Thyroid gland (tissue), 4 donors: Measurements from ENCODE around the gene OR2C1. TPM values are rescaled to one million over a fixed set of nuclear protein-coding genes. Genes with fewer than 3 reads are reported as not detected.

Source experiments
- DNase-seq, 2 donors: peaks; one replicate each; pipeline ENCODE4 v3.0.0-alpha.2; 2019
- H3K27ac ChIP-seq, 3 donors: fragments of 200-600 bp; sonication (generic); 1 replicate in 2 of 3; 2 replicates in 1 of 3; pipeline ENCODE4 v1.5.1; 2016 to 2019; ENCODE audit warnings: mild to moderate bottlenecking in 1 of 3, moderate library complexity in 1 of 3
- H3K27me3 ChIP-seq: fragments of 200-600 bp; sonication (generic); one replicate; pipeline ENCODE4 v1.5.1; 2019
- H3K36me3 ChIP-seq, 2 donors: fragments of 200-600 bp; sonication (generic); one replicate each; pipeline ENCODE4 v1.5.1; 2016 to 2019
- H3K4me1 ChIP-seq, 2 donors: fragments of 200-600 bp; sonication (generic); one replicate each; pipeline ENCODE4 v1.5.1; 2017 to 2019
- H3K4me3 ChIP-seq, 3 donors: fragments of 200-600 bp; sonication (generic); replicated peaks in 1 of 3; 1 replicate in 2 of 3; 2 replicates in 1 of 3; pipeline ENCODE4 v1.5.1; 2016; ENCODE audit warnings: mild to moderate bottlenecking in 1 of 3
- H3K9me3 ChIP-seq: fragments of 200-600 bp; sonication (generic); one replicate; pipeline ENCODE4 v1.5.1; 2017
- POLR2A ChIP-seq, 2 donors: fragments of 450-650 bp; IDR thresholded peaks; one replicate each; pipeline ENCODE4 v1.6.1; 2017; ENCODE audit warnings: antibody characterized with exemption in 2 of 2, mild to moderate bottlenecking in 2 of 2, moderate library complexity in 1 of 2
- WGBS, 2 donors: methylation state at CpG; one replicate each; pipeline ENCODE4 v1.1.5; 2017; 5-methylcytosine and 5-hydroxymethylcytosine counted together
- intact Hi-C: fragments of 100-400 bp; cut with DNase I; formaldehyde crosslinking; loops from one replicate; pipeline ENCODE4 v1.15.1; 2023
- total RNA-seq, 4 donors: library from RNA; depleted of rRNA; stranded (reverse); fragments of >200 nt; gene quantifications; one replicate each; pipeline ENCODE4 v1.2.3, GENCODE V29; 2016
- TF ChIP-seq, protein P1 (sequence below), 6 experiments: fragments of 200-600 bp in 3 of 6; fragments of 450-650 bp in 3 of 6; sonication (generic) in 3 of 6; IDR thresholded peaks; one replicate each; pipeline ENCODE4 v1.5.1; 2016 to 2019; ENCODE audit warnings: antibody characterized with exemption in 6 of 6, mild to moderate bottlenecking in 2 of 6, inconsistent platforms in 1 of 6, moderate library complexity in 1 of 6

OR2C1 gene
- total RNA-seq, 4 donors from 2014 or later: 0.68 to 2.0 (median 1.1) TPM; not detected in 1

DNA sequence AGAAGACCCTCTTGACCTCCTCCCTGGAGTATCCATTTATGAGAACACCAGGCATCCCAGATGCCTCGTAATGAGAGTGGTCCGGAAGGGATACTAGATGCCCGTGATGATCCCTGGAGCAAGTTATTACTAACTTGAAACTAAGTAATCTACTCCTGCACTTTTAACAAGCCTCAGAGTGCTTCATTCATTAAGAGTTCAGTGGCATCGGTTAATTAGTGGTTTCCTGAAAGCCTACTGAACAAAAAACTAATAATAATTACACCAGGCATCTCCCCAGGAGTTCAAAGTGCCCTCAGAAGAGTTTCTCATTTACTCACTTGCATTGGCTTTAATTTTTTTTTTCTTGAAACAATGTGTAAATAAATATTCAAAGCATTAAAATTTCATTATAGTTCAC lies 28.2 kb upstream of the OR2C1 start:
- TF ChIP-seq POLR2A (IDR thresholded peaks at IDR 0.05): no peak
- TF ChIP-seq, protein P1, sequence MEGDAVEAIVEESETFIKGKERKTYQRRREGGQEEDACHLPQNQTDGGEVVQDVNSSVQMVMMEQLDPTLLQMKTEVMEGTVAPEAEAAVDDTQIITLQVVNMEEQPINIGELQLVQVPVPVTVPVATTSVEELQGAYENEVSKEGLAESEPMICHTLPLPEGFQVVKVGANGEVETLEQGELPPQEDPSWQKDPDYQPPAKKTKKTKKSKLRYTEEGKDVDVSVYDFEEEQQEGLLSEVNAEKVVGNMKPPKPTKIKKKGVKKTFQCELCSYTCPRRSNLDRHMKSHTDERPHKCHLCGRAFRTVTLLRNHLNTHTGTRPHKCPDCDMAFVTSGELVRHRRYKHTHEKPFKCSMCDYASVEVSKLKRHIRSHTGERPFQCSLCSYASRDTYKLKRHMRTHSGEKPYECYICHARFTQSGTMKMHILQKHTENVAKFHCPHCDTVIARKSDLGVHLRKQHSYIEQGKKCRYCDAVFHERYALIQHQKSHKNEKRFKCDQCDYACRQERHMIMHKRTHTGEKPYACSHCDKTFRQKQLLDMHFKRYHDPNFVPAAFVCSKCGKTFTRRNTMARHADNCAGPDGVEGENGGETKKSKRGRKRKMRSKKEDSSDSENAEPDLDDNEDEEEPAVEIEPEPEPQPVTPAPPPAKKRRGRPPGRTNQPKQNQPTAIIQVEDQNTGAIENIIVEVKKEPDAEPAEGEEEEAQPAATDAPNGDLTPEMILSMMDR (IDR thresholded peaks at IDR 0.05): no peak
- WGBS, 2 donors: 79 to 83% methylated on average over 4 of the region's 4 CpGs
- H3K27me3 ChIP-seq: no peaks in the 10 kb centered on the region
- H3K4me1 ChIP-seq: no peaks in the 10 kb centered on the region
- no peak overlapping the region for H3K27ac ChIP-seq
- intact Hi-C loops: no loop called here
- DNase-seq: no peak
- no peak overlapping the region for H3K4me3 ChIP-seq
- no peaks in the 10 kb centered on the region for H3K9me3 ChIP-seq
- H3K36me3 ChIP-seq: no peaks in the 10 kb centered on the region

DNA sequence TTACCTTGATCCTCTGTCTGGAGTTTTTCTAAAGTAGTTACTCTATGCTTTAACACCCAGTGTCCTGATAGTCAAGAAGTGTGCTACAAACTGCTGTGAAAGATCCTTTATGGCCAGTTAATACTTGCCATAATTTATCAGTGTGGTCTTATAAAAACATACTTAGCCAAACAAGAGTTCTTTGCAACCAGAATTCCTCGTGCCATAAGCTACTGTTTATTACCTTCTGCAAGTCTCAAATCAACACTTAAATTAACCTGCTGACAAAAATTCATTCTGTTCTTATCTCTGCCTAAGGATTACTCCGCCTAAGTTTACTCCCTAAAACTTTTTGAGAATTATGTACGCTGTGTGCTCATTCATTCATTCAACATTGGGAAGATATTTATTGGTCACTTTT lies 27.6 kb upstream of the OR2C1 start:
- 53 to 58% methylated on average over 3 of the region's 3 CpGs for WGBS, 2 donors
- intact Hi-C loops: no loop called here
- no peak for DNase-seq
- H3K9me3 ChIP-seq: no peaks in the 10 kb centered on the region
- H3K4me3 ChIP-seq: no peak overlapping the region
- H3K36me3 ChIP-seq: no peaks in the 10 kb centered on the region
- H3K4me1 ChIP-seq: no peaks in the 10 kb centered on the region
- H3K27ac ChIP-seq: no peak overlapping the region
- H3K27me3 ChIP-seq: no peaks in the 10 kb centered on the region
- TF ChIP-seq, protein P1 (IDR thresholded peaks at IDR 0.05): no peak
- no peak for TF ChIP-seq POLR2A (IDR thresholded peaks at IDR 0.05)

DNA sequence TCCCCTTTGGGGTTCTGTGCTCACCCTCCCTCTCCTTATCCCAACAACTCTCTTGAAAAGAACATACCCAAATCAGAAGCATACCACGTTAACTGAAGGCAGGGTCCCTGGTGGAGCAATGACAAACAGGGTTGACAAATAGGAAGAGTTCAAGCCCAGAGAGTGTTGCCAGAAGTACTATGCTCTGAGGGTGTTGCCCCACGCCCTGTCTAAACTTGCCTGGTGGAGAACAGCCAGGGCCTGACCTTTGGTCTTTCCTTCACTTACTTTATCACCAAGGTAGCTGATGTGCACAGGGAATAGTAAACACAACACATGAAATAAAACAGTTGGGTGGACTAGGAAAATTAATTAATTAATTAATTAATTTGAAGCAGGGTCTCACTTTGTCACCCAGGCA lies 27.0 kb upstream of the OR2C1 start:
- Histone ChIP-seq H3K27me3 (no peaks in the 10 kb centered on the region), H3K4me3 (no peak overlapping the region), H3K9me3 (no peaks in the 10 kb centered on the region), H3K27ac (no peak overlapping the region), H3K4me1 (no peaks in the 10 kb centered on the region), H3K36me3 (no peaks in the 10 kb centered on the region)
- no peak for DNase-seq
- WGBS, 2 donors: 70 to 81% methylated on average over 2 of the region's 2 CpGs
- intact Hi-C loops: no loop called here
- no peak for TF ChIP-seq POLR2A (IDR thresholded peaks at IDR 0.05)
- TF ChIP-seq, protein P1 (IDR thresholded peaks at IDR 0.05): no peak

DNA sequence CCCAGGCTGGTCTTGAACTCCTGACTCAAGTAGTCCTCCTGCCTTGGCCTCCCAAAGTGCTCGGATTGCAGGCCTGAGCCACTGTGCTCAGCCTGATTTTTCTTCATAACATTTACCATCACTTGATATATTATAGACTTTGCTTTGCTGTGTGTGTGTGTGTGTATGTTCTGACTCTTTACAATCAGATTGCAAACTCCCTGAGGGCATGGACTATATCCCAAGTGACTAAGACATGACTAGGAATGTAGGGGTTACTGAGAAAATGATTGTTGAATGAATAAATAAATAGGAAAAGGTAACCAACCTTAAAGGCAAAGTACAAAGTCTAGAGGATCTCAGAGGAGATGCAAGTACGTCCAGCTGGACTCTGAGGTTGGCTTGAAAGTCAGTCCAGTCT lies 9.6 kb upstream of the OR2C1 start:
- no peaks in the 10 kb centered on the region for H3K36me3 ChIP-seq
- DNase-seq: no peak
- no peaks in the 10 kb centered on the region for H3K4me1 ChIP-seq
- intact Hi-C loops: no loop called here
- no peak overlapping the region for H3K4me3 ChIP-seq
- no peaks in the 10 kb centered on the region for H3K9me3 ChIP-seq
- H3K27ac ChIP-seq: no peak overlapping the region
- TF ChIP-seq, protein P1 (IDR thresholded peaks at IDR 0.05): no peak
- no peak for TF ChIP-seq POLR2A (IDR thresholded peaks at IDR 0.05)
- no peaks in the 10 kb centered on the region for H3K27me3 ChIP-seq
- 52 to 78% methylated on average over 2 of the region's 2 CpGs for WGBS, 2 donors

DNA sequence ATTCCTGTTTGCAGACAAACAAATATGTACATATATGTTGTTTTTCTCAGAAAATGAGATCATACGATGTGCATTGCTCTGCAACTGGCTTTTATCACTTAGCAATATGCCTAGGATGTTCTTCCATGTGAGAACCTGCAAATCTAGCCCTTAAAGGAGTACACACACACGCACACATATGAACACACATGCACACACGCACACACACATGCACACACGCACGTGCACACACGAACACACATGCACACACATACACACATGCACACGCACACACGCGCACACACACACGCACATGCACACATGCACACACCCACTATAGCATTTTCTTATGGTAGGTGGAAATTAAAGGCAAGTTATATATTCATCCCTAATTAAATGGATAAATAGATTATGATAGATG lies 8.1 kb upstream of the OR2C1 start:
- Histone ChIP-seq H3K9me3 (no peaks in the 10 kb centered on the region), H3K36me3 (no peaks in the 10 kb centered on the region), H3K27me3 (no peaks in the 10 kb centered on the region), H3K27ac (no peak overlapping the region), H3K4me3 (no peak overlapping the region), H3K4me1 (no peaks in the 10 kb centered on the region)
- TF ChIP-seq, protein P1 (IDR thresholded peaks at IDR 0.05): no peak
- no peak for TF ChIP-seq POLR2A (IDR thresholded peaks at IDR 0.05)
- DNase-seq: no peak
- 55 to 65% methylated on average over 10 of the region's 10 CpGs for WGBS, 2 donors
- intact Hi-C loops: no loop called here
